ENCODE measurements around the gene NFASC. TPM values are rescaled to one million over a fixed set of nuclear protein-coding genes. Genes with fewer than 3 reads are reported as not detected.
A peak's percentile ranks its signal among the peaks of the same experiment; 100 is the strongest.

Gene NFASC
- total and polyA plus RNA-seq, 9 of the 15 experiments (the other 6 are each of a cell fraction or from before 2014, with no cell fraction given) = 0.03 to 0.16 (median 0.06) TPM; not detected in 6

DNA sequence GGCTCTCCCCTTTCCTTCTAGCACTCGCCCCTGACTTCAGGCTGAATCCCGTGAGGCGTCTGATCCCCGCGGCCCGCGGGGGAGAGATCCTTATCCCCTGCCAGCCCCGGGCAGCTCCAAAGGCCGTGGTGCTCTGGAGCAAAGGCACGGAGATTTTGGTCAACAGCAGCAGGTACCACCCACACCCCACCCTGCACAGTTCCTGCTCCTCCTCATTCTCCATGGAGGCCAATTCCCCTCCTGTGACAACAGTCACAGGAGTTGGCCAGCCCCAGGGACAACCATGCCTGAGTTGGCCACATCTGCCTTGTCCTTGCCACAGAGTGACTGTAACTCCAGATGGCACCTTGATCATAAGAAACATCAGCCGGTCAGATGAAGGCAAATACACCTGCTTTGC, 193.6 kb downstream of the NFASC start:
- ATAC-seq (no peak), FAIRE-seq (no peak), DNase-seq (ENCODE audit: extremely low read depth in 1 of 4, low spot score in 3 of 4) (no peak)
- in situ Hi-C loops (cut with MboI) (loop anchor here (5.0 kb wide), 1 partner anchor 87 kb away; no protein-coding TSS in a partner anchor), intact Hi-C loops (cut with micrococcal nuclease) (loop anchor here (10.0 kb wide), 1 partner anchor 260 kb away; no protein-coding TSS in a partner anchor)
- no peak overlapping the region for H2AFZ ChIP-seq (ENCODE audit: low read depth, low read length)
- WGBS (ENCODE audit: insufficient coverage, low coverage, missing lambda C conversion rate) = under 1% methylated on average over 11 of the region's 11 CpGs
- no TSS peak for BruUV-seq (replicated peaks)
- H3K9ac ChIP-seq (ENCODE audit: insufficient read depth in 1 of 2, low read depth in 2 of 2, low read length in 2 of 2) = no peak overlapping the region
- peaks cover 0 to 23% of the 10 kb centered on the region in 2 experiments; a peak in 3 of 5 replicates for H3K4me1 ChIP-seq (replicated peaks in 1 of 2; ENCODE audit: control insufficient read depth in 2 of 2, insufficient read depth in 2 of 2, low read length in 2 of 2)
- H3K79me2 ChIP-seq (ENCODE audit: control insufficient read depth, insufficient read depth, low read length) = no peaks in the 10 kb centered on the region
- no peak overlapping the region for H3K27ac ChIP-seq (ENCODE audit: extremely low read depth, low read depth, low read length)
- H3K9me3 ChIP-seq (replicated peaks; ENCODE audit: control insufficient read depth, insufficient read depth, low read depth, low read length) = no peaks in the 10 kb centered on the region
- H3K4me2 ChIP-seq (ENCODE audit: insufficient read depth, low read length) = no peak overlapping the region
- H3K27me3 ChIP-seq (ENCODE audit: control insufficient read depth in 2 of 2, insufficient read depth in 2 of 2, low read length in 2 of 2) = peaks cover 36 to 71% of the 10 kb centered on the region in 2 experiments
- H3K9me1 ChIP-seq (ENCODE audit: control insufficient read depth, insufficient read depth, low read length) = no peaks in the 10 kb centered on the region
- POLR2A ChIA-PET = interaction anchor here (0.7 kb wide), 1 partner anchor 268 kb away, joined by 3 read pairs; no protein-coding TSS in a partner anchor
- CTCF ChIA-PET (ENCODE audit: low intra/inter-chr PET ratio) = interaction anchor here (1.1 kb wide), 1 partner anchor 10 kb away, joined by 5 read pairs; no protein-coding TSS in a partner anchor
- H3K4me3 ChIP-seq = no peak overlapping the region
- H4K20me1 ChIP-seq (replicated peaks; ENCODE audit: control insufficient read depth, insufficient read depth, low read length) = peaks cover 12% of the 10 kb centered on the region
- no peak for TF ChIP-seq TRIM24 (IDR thresholded peaks at IDR 0.05)
- TF ChIP-seq CXXC5 (CRISPR knock-in tag; IDR thresholded peaks at IDR 0.05) = 0 out of 2 replicates have a peak, but pooled peaks have one; percentile 14
- no peak for TF ChIP-seq HLTF (IDR thresholded peaks at IDR 0.05)
- H3K36me3 ChIP-seq (ENCODE audit: control insufficient read depth, insufficient read depth, low read length) = no peaks in the 10 kb centered on the region

DNA sequence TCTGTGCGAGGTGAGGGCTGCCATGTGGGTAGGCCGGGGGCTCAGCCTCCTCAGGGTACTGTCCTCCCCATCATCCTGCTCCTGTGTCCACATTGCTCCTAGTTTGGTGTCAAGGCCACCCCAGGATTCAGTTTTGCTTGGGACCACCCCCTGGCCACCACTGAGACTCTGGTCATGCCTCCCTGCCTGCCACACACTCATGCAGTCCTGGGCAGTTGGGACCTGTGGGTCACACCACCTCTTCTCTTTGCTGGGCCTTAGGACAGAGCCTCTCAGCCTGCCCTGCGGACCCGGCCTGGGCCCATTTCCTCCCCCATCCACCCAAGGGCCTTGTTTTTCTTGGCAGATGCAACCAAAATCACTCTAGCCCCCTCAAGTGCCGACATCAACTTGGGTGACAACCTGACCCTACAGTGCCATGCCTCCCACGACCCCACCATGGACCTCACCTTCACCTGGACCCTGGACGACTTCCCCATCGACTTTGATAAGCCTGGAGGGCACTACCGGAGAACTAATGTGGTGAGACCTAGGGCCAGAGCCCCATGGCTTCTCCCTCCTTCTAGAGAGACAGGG, 194.2 kb downstream of the NFASC start:
- H3K4me3 ChIP-seq = no peak overlapping the region
- H3K27ac ChIP-seq (ENCODE audit: extremely low read depth, low read depth, low read length) = no peak overlapping the region
- intact Hi-C loops (cut with micrococcal nuclease) = loop anchor here (10.0 kb wide), 1 partner anchor 260 kb away; no protein-coding TSS in a partner anchor
- BruUV-seq (replicated peaks) = no TSS peak
- ChIA-PET POLR2A (no interaction called here), CTCF (ENCODE audit: low intra/inter-chr PET ratio) (no interaction called here)
- FAIRE-seq (no peak), ATAC-seq (no peak), DNase-seq (ENCODE audit: extremely low read depth in 1 of 4, low spot score in 3 of 4) (no peak)
- no peaks in the 10 kb centered on the region for H3K9me3 ChIP-seq (replicated peaks; ENCODE audit: control insufficient read depth, insufficient read depth, low read depth, low read length)
- no peak overlapping the region for H3K4me2 ChIP-seq (ENCODE audit: insufficient read depth, low read length)
- in situ Hi-C loops (cut with MboI) = loop anchor here (5.0 kb wide), 1 partner anchor 88 kb away; no protein-coding TSS in a partner anchor
- peaks cover 38 to 71% of the 10 kb centered on the region in 2 experiments for H3K27me3 ChIP-seq (ENCODE audit: control insufficient read depth in 2 of 2, insufficient read depth in 2 of 2, low read length in 2 of 2)
- H3K79me2 ChIP-seq (ENCODE audit: control insufficient read depth, insufficient read depth, low read length) = no peaks in the 10 kb centered on the region
- H3K36me3 ChIP-seq (ENCODE audit: control insufficient read depth, insufficient read depth, low read length) = no peaks in the 10 kb centered on the region
- peaks cover 0 to 28% of the 10 kb centered on the region in 2 experiments; a peak in 3 of 5 replicates for H3K4me1 ChIP-seq (replicated peaks in 1 of 2; ENCODE audit: control insufficient read depth in 2 of 2, insufficient read depth in 2 of 2, low read length in 2 of 2)
- H3K9me1 ChIP-seq (ENCODE audit: control insufficient read depth, insufficient read depth, low read length) = no peaks in the 10 kb centered on the region
- H3K9ac ChIP-seq (ENCODE audit: insufficient read depth in 1 of 2, low read depth in 2 of 2, low read length in 2 of 2) = no peak overlapping the region
- H2AFZ ChIP-seq (ENCODE audit: low read depth, low read length) = no peak overlapping the region
- 3% methylated on average over 7 of the region's 9 CpGs for WGBS (ENCODE audit: insufficient coverage, low coverage, missing lambda C conversion rate)
- H4K20me1 ChIP-seq (replicated peaks; ENCODE audit: control insufficient read depth, insufficient read depth, low read length) = peaks cover 8% of the 10 kb centered on the region
- TF ChIP-seq HDAC1 (IDR thresholded peaks at IDR 0.05) (no peak), ZNF551 (CRISPR knock-in tag; IDR thresholded peaks at IDR 0.05) (no peak), HNRNPK (IDR thresholded peaks at IDR 0.05; ENCODE audit: low read depth, low read length, poor library complexity, severe bottlenecking) (no peak), STAT5B (CRISPR knock-in tag; IDR thresholded peaks at IDR 0.05) (no peak), CBX8 (IDR thresholded peaks at IDR 0.05; ENCODE audit: borderline replicate concordance, extremely low read depth, low read depth, low read length, poor library complexity, severe bottlenecking) (no peak), BCL6 (CRISPR knock-in tag; IDR thresholded peaks at IDR 0.05) (no peak), NFRKB (IDR thresholded peaks at IDR 0.05; ENCODE audit: low read depth) (no peak), ZNF583 (CRISPR knock-in tag; IDR thresholded peaks at IDR 0.05) (no peak), ZNF133 (CRISPR knock-in tag; IDR thresholded peaks at IDR 0.05) (no peak), SNAPC5 (CRISPR knock-in tag; IDR thresholded peaks at IDR 0.05) (no peak)
- TF ChIP-seq, protein P1, sequence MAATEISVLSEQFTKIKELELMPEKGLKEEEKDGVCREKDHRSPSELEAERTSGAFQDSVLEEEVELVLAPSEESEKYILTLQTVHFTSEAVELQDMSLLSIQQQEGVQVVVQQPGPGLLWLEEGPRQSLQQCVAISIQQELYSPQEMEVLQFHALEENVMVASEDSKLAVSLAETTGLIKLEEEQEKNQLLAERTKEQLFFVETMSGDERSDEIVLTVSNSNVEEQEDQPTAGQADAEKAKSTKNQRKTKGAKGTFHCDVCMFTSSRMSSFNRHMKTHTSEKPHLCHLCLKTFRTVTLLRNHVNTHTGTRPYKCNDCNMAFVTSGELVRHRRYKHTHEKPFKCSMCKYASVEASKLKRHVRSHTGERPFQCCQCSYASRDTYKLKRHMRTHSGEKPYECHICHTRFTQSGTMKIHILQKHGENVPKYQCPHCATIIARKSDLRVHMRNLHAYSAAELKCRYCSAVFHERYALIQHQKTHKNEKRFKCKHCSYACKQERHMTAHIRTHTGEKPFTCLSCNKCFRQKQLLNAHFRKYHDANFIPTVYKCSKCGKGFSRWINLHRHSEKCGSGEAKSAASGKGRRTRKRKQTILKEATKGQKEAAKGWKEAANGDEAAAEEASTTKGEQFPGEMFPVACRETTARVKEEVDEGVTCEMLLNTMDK (IDR thresholded peaks at IDR 0.05; ENCODE audit: borderline replicate concordance, insufficient read depth, low read depth, low read length, poor library complexity, severe bottlenecking) = no peak

All from K562 (cell line).